Osteocyte (in vitro differentiated cells): ENCODE data around the gene NACC2. TPM values are rescaled to one million over a fixed set of nuclear protein-coding genes. Genes with fewer than 3 reads are reported as not detected.

ENCODE experiments used
- DNase-seq: peaks from one replicate; pipeline ENCODE4 v3.0.0; 2021; ENCODE audit warnings: mixed read lengths; ENCODE audit not compliant: unreplicated experiment; ENCODE audit errors: extremely low spot score
- H3K27ac Mint-ChIP-seq: one replicate; pipeline ENCODE4 v1.8.0; 2021; ENCODE audit warnings: mild to moderate bottlenecking, mixed read lengths; ENCODE audit not compliant: unreplicated experiment
- H3K27me3 Mint-ChIP-seq: one replicate; pipeline ENCODE4 v1.8.0; 2021; ENCODE audit warnings: mixed read lengths; ENCODE audit not compliant: unreplicated experiment
- H3K36me3 Mint-ChIP-seq: one replicate; pipeline ENCODE4 v1.8.0; 2021; ENCODE audit warnings: mixed read lengths; ENCODE audit not compliant: unreplicated experiment
- H3K4me1 Mint-ChIP-seq: one replicate; pipeline ENCODE4 v1.8.0; 2021; ENCODE audit warnings: mixed read lengths; ENCODE audit not compliant: unreplicated experiment
- H3K4me3 Mint-ChIP-seq: one replicate; pipeline ENCODE4 v1.8.0; 2021; ENCODE audit warnings: mild to moderate bottlenecking, moderate library complexity, mixed read lengths; ENCODE audit not compliant: unreplicated experiment
- H3K9me3 Mint-ChIP-seq: one replicate; pipeline ENCODE4 v1.8.0; 2021; ENCODE audit warnings: mixed read lengths; ENCODE audit not compliant: unreplicated experiment
- CTCF ChIP-seq: fragments of 200-600 bp; sonication (generic); IDR thresholded peaks from 2 replicates; pipeline ENCODE4 v1.5.0; 2021; ENCODE audit warnings: antibody characterized with exemption, mild to moderate bottlenecking, moderate library complexity
- total RNA-seq: library from RNA; stranded (reverse); gene quantifications from 2 replicates; pipeline ENCODE4 v1.2.1, GENCODE V29; 2021

The NACC2 gene
- total RNA-seq, 1 donor from 2014 or later = 40.1 TPM

GRCh38 chr9:135994501-135995192 lies 100.4 kb downstream of the NACC2 start:
- DNase-seq = no peak
- no peak overlapping the region for H3K4me3 Mint-ChIP-seq
- peaks cover 23% of the 10 kb centered on the region for H3K4me1 Mint-ChIP-seq
- no peaks in the 10 kb centered on the region for H3K36me3 Mint-ChIP-seq
- peak overlapping the region; percentile 18 for H3K27ac Mint-ChIP-seq
- no peaks in the 10 kb centered on the region for H3K27me3 Mint-ChIP-seq
- no peak for TF ChIP-seq CTCF
- H3K9me3 Mint-ChIP-seq = no peaks in the 10 kb centered on the region

- Mint-ChIP-seq H3K27ac (peak overlapping the region; percentile 18), H3K27me3 (no peaks in the 10 kb centered on the region), H3K36me3 (no peaks in the 10 kb centered on the region), H3K9me3 (no peaks in the 10 kb centered on the region), H3K4me1 (peaks cover 23% of the 10 kb centered on the region), H3K4me3 (no peak overlapping the region)
- no peak for DNase-seq
- no peak for TF ChIP-seq CTCF
Measured at GRCh38 chr9:135993765-135994500, 101.2 kb downstream of the NACC2 start.

- H3K27me3 Mint-ChIP-seq = no peaks in the 10 kb centered on the region
- TF ChIP-seq CTCF = no peak
- no peak overlapping the region for H3K4me3 Mint-ChIP-seq
- no peaks in the 10 kb centered on the region for H3K9me3 Mint-ChIP-seq
- peaks cover 23% of the 10 kb centered on the region for H3K4me1 Mint-ChIP-seq
- no peak for DNase-seq
- H3K27ac Mint-ChIP-seq = peak overlapping the region; percentile 10
- H3K36me3 Mint-ChIP-seq = no peaks in the 10 kb centered on the region
Measured at GRCh38 chr9:135993409-135993742, 101.7 kb downstream of the NACC2 start.

- TF ChIP-seq CTCF = no peak
- Mint-ChIP-seq H3K36me3 (no peaks in the 10 kb centered on the region), H3K27me3 (no peaks in the 10 kb centered on the region), H3K9me3 (no peaks in the 10 kb centered on the region), H3K4me1 (peaks cover 23% of the 10 kb centered on the region), H3K4me3 (peak overlapping the region; percentile 57), H3K27ac (peak overlapping the region; percentile 89)
- DNase-seq = no peak
Measured at GRCh38 chr9:135992486-135993408, 102.3 kb downstream of the NACC2 start.

- Mint-ChIP-seq H3K27me3 (no peaks in the 10 kb centered on the region), H3K36me3 (no peaks in the 10 kb centered on the region), H3K27ac (no peak overlapping the region), H3K4me3 (no peak overlapping the region), H3K4me1 (peaks cover 23% of the 10 kb centered on the region), H3K9me3 (no peaks in the 10 kb centered on the region)
- TF ChIP-seq CTCF = no peak
- no peak for DNase-seq
Measured at GRCh38 chr9:135991771-135992170, 103.3 kb downstream of the NACC2 start.
